GM18907 (cell line): ENCODE results near the gene FBRSL1.
"Not testable (repeated sequence)": the region's sequence is repeated elsewhere in the genome, so short reads cannot be mapped to it uniquely, and the experiment has no call there.

Source experiments
- ATAC-seq: cut with Tn5 transposase; IDR thresholded peaks from one replicate; pipeline ENCODE4 v1.9.1; 2021; ENCODE audit warnings: mild to moderate bottlenecking, moderate library complexity; ENCODE audit not compliant: unreplicated experiment

Gene FBRSL1

DNA sequence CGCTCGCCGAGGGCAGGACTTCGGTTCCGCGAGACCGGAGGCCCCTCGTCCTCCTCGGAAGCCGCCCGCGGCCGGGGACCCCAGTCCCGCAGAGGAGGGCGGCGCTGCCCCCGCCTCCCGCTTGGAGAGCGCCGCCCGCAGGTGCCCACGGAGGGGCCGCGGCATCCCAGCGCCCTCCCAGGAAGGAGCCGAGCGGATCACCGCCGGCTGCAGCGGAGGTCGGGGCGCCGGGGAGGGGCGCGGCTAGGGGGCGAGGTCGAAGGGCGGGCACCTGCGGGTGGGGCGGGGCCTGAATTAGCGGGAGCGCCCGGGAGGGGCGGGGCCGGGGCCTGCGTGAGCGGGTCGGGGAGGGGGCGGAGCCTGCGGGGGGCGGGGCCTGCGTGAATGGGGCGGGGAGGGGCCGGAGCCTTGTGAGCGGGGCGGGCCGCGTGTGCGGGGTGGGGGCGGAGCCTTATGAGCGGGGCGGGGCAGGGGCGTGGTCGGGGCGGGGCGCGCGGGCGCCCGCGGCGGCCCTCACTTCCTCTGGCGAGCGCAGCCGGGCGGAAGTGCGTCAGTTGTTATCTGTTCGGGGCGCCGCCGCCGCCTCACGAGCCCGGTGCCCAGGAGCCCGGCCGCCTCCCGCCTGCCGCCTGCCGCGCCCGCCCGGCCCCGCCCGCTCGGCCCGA is at the start of gene FBRSL1:
FBRSL1 (plus strand) TSS at position 550 of the 665 bp plus-strand sequence.
- ATAC-seq, result peak; percentile 49

DNA sequence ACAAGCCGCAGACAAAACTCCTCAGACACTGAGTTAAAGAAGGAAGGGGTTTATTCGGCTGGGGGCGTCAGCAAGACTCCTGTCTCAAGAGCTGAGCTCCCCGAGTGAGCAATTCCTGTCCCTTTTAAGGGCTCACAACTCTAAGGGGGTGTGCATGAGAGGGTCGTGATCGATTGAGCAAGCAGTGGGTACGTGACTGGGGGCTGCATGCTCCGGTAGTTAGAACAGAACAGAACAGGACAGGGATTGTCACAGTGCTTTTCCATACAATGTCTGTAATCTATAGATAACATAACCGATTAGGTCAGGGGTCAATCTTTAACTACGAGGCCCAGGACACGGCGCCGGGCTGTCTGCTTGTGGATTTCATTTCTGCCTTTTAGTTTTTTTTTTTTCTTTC is 49.5 kb upstream of the FBRSL1 start:
- not testable (repeated sequence) for ATAC-seq

DNA sequence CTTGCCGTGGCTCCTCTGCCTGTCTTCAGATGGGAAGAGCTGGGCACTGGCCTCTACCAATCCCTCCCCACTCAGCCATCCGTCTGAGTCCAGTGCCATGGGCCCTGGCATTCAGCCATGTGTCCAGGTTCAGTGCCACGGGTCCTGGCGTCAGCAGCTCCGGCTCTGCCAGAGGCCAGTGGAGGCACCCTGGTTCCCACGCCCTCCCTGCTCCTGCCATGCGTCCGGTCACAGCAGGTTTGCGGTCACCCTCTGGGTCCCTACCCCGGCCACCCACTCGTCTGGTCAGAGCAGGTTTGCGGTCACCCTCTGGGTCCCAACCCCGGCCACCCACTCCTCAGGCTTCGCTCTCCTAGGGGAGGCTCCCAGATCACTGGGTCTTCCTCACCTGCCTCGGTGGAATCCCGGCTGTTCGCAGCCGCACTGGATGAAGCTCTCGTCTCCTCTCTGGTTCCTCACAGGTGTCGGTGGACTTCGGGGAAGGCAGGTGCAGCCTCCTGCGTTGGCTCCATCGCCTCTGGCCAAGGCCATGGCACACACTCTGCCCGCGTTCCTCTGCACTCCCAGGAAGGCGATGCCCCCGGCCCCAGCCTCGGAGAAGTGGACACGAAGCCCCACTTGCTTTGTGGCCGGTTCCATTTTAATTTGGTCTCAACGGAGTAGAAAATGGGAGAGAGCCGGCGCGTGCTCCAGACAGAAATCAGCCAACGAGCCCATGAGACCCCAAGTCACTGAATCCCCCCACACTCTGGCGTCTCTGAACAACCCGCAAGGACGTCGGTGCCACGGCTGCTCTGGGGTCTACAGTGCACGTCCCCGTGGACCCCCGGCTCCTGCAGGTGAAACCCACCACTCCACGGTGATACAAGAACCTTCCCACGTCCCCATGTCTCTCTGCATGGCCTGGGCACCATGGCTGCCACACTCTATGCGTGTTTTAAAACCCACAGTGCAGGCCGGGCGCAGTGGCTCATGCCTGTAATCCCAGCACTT is 47.8 kb upstream of the FBRSL1 start:
- ATAC-seq, result no peak

- ATAC-seq, result no peak
Observed at GRCh38 chr12:132443091-132443490, 46.9 kb upstream of the FBRSL1 start.

DNA sequence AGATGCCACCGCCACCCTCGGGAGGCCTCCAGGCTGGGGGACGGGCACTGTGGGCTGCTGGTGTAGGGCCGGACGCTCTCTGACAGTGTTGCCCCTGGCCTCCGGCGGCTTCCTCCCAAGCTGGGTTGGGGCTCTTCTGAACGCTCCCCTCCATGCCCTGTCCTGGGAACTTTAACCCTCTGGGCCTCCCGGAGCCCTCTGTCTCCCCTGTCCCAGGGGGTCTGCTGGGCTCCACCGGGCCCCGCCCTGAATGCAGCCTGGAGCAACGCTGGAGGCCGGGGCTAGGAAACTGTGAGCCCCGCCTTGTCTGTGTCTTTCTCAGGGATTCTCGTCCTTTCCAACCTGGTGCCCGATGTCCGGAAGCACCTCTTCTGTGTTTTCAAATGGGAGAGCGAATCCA is 45.7 kb upstream of the FBRSL1 start:
- no peak for ATAC-seq

GRCh38 chr12:132444957-132445883 is 44.7 kb upstream of the FBRSL1 start:
- peak; percentile 48 for ATAC-seq

GRCh38 chr12:132445884-132446632 is 43.9 kb upstream of the FBRSL1 start:
- no peak for ATAC-seq

DNA sequence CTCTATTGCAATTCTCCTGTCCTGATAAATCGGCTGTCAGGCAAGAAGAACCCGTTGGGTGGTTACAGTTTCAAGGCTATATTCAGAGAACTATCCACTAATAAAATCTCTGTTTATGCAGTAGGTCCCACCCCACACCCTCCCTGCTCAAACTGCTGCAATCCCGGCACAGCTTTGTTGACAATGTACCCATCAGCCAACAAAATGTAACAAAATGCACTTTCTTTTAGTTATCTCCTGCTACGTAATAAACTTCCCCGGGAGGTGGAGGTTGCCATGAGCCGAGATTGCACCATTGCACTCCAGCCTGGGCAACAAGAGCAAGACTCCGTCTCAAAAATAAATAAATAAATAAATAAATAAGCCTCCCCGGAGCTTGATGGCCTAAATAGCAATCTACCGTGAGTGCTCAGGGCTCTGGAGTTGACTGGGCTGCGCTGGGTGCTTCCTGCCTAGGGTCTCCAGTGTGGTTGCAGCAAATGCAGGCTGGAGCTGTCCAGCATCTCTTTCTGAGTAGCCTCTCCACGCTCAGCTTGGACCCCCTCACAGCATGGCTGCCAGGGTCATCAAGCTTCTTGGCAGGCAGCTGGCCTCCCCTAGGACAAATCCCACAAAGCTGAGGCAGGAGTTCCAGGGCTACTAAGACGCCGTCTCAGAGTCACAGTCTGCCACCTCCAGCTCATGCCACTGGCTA is 43.2 kb upstream of the FBRSL1 start:
- ATAC-seq, result no peak

DNA sequence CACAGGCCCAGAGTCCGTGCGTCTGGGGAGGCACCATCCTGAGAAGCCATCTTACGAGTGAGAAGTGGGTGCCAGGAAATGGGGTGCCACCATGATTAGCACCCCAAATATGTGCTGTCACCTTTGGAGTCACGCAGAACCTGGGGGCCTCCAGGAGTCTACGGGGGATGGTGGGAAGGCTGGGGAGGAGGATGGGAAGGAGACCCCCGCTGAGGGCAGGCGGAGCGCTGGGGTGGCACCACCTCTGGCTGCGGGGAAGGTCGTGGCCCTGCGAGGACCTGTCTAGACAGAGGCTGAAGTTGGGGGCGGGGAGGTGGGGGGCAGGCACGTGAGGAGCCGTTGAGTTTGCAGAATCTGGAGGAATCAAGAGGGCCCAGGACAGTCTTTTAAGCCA is 42.6 kb upstream of the FBRSL1 start:
- ATAC-seq, result no peak

DNA sequence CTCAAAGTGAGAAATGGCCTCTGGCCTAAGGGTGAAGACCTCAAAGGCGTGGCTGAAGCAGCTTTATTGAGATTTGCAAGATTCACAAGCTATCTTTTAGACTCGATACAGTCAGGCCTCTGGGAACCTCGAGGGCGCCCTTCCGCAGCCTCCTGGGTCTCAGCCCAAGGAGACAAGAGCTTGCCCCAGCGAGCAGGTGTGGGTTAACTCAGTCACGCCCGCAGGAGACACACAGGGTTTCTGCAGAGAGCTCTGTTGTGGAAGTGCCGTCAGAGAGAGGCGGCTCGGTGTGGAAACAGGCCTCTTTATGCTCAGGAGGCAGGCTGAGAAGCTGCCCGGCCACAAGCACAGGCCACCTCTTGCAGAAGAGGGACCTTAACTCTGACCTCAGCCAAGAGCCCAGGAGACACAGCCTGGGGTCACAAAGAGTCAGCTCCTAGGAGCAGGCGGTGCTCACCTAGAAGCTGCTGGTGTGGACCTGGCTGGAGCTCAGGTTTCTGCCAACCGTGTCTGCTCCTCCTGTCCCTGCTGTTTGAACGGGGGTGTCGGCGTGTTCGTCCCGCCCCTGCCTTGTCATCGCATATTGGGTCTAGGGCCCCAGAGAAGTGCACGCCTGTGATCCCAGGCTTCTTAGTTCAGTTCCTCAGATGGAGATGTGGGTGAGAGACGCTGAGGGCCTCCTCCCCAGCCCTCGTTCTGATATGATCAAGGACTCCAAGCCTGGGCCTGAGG is 42.1 kb upstream of the FBRSL1 start:
- ATAC-seq, result no peak

DNA sequence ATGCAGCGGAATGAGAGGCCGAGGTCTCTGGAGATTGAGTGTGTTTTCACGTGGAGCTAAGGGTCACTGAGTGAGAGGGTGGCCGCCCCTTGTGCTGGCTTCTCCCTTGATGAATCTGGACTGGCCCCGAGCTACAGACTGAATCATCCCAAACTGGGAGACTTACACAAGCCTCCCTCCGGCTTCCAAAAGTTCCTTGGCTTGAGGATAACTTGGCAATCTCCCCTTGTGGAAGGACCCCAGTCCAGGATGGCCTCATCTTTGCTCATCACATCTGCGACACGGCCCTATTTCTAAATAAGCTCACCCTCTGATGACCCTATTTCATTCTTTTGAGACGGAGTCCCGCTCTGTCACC is 41.5 kb upstream of the FBRSL1 start:
- ATAC-seq, result no peak

- peak; percentile 44 for ATAC-seq
Observed at GRCh38 chr12:132449565-132450417, 40.2 kb upstream of the FBRSL1 start.

DNA sequence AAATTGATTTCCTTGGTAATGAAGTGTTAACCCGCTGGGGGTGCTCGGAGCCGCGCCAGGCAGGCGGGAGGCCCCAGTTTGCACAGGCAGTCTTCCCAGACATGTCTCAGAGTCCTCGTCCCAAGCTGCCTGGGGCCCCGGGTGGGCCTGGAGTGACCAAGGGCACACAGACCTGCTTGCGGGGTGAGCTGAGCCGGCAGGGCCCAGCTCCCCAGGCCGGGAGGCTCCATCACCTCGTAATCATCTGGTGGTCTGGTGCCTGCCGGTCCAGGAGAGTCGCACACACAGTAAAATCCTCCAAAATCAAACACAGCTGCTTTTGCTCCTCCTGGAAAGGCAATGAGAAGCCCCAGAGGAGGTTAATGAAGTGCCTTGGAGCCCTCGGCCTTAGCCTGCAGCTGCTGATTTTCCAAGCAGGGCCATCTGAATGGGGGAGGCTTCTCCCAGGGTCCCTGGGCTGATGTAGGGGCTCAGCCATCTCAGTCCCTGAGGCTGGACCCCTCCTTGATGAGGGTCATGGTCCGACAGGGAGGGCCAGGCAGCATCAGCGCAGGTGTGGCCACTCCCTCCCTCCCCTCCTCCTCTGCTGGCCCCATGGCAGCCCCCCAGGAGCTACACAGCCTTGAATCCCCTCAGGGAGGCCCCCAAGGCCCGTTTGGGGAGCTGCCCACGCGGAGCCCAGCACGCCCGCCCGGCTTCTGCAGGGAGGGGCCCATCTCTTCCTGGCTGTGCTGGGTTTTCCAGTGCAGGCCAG is 39.4 kb upstream of the FBRSL1 start:
- ATAC-seq, result no peak

DNA sequence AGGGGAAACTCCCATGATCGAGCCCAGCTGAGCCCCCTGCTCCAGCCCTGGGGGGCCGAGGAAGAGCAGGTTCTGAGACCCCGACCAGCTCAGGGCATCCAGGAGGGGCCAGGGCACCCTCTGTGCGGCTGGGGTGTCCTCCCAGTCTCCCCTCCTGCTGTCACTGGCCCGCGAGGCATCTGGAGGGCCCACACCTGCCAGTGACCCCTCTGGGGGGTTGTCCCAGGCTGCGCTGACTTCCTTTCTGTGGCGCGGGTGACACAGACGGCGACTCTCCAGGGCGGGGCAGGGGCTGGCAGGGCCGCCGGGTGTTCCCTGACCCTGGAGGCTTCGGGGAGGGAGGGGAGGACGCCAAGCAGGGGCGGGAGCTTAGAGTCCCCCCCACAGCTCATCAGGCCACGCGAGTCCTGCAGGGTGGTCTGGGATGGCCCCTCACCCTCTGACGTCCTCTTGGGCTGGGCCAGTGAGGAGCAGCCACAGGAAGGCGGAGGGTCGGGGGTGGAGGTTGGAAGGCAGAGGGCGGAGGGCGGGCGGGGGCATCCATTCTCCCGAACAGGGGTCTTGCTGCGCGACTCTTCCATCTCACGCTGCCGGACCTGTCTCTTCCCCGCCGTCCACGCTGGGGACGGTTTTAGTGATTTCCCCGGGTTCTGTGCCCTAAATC is 38.6 kb upstream of the FBRSL1 start:
- ATAC-seq, result peak; percentile 56

- ATAC-seq, result no peak
Observed at GRCh38 chr12:132451836-132452195, 38.1 kb upstream of the FBRSL1 start.

DNA sequence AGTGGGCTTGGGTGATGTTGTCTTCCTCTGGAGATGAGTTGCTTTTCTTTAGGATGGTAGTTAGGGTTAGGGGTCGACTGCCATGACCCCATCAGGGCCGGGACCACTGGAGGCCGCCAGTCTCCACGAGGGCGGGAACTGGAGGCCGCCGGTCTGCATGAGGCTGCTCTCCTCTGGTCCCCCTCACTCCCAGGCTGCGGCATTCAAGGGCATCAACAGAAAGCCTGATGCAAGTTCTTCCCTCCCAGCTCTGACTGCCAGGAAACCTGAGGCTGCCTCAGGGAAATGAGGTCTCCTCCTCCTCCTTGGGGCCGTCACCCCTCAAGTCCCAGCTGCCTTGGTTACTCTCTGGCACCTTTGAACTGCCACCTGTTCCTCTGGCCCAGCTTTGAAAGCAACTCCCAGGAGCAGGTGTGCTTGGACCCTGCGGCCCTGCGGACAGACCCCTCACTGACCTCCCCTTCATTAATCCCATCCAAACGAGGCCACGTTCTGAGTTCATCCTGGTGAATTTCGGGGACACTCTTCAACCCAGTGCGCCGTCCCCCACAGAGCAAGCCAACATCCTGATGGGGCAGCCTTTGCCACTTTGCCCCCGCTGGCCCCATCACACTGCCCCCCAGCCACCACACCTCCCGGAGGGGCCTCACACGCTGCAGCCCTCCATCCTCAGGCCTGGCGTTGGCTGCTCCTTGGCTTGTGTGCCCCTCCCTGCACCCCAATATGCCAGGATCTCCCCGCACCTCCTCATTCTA is 37.2 kb upstream of the FBRSL1 start:
- no peak for ATAC-seq
